HepG2 (cell line): ENCODE data around the gene PPEF2. TPM values are rescaled to one million over a fixed set of nuclear protein-coding genes. Genes with fewer than 3 reads are reported as not detected.
A peak's percentile ranks its signal among the peaks of the same experiment; 100 is the strongest.

Source experiments
- ATAC-seq: fragments of 200-7000 bp; cut with Tn5 transposase; 3 replicates; pipeline ENCODE4 v1.9.1; 2020; ENCODE audit warnings: mild to moderate bottlenecking, moderate library complexity
- BruUV-seq: library from RNA; stranded (reverse); fragments of 400-500 nt; replicated peaks from 2 replicates; lab custom pipeline; 2021; lab: Mats Ljungman, UMichigan
- CTCF ChIA-PET: fragments of 300-600 bp; formaldehyde crosslinking; extraction: SDS; loops from one replicate; lab custom pipeline; 2021; ENCODE audit warnings: low total read pairs, inconsistent platforms, low intra/inter-chr PET ratio; lab: Yijun Ruan, JAX
- POLR2A ChIA-PET: fragments of 350-600 bp; sonication (Branson Sonifier 250); formaldehyde crosslinking; loops from one replicate; lab custom pipeline; 2020; ENCODE audit warnings: antibody characterized with exemption, inconsistent platforms; lab: Yijun Ruan, JAX
- DNase-seq: peaks from one replicate; pipeline ENCODE4 v3.0.0-alpha.2; 2015; ENCODE audit warnings: low spot score
- FAIRE-seq: peaks from 3 replicates; lab custom pipeline; 2011; peaks lifted over from hg19 to GRCh38; lab: Jason Lieb, UNC
- H2AFZ ChIP-seq: one replicate; pipeline ENCODE4 v1.6.1; 2011; ENCODE audit warnings: low read length, inconsistent platforms
- H3K27ac ChIP-seq: fragments of 300-600 bp; 3 replicates; pipeline ENCODE4 v1.8.0; 2011; ENCODE audit warnings: mixed run types, mild to moderate bottlenecking, mixed read lengths, low read length, inconsistent platforms; ENCODE audit not compliant: insufficient read depth; ENCODE audit errors: extremely low read length
- H3K27me3 ChIP-seq, 2 experiments: fragments of 200-600 bp in 1 of 2; 2 replicates in 1 of 2; 3 replicates in 1 of 2; pipeline versions ENCODE4 v1.6.0 to v1.8.0; 2011; ENCODE audit warnings: low read length in 2 of 2, mild to moderate bottlenecking in 2 of 2, moderate library complexity in 2 of 2, inconsistent platforms in 1 of 2; ENCODE audit not compliant: insufficient read depth in 2 of 2, control insufficient read depth in 1 of 2
- H3K36me3 ChIP-seq, 2 experiments: fragments of 200-600 bp in 1 of 2; replicated peaks in 1 of 2; 2 replicates in 1 of 2; 3 replicates in 1 of 2; pipeline versions ENCODE4 v1.5.1 to v1.8.0; 2011; ENCODE audit warnings: low read length in 2 of 2, inconsistent platforms in 1 of 2; ENCODE audit not compliant: insufficient read depth in 2 of 2, control insufficient read depth in 1 of 2
- H3K4me1 ChIP-seq: 2 replicates; pipeline ENCODE4 v1.5.1; 2012; ENCODE audit warnings: low read length, inconsistent platforms; ENCODE audit not compliant: insufficient read depth
- H3K4me2 ChIP-seq: 2 replicates; pipeline ENCODE4 v1.6.0; 2011; ENCODE audit warnings: low read depth, low read length, inconsistent platforms
- H3K4me3 ChIP-seq, 3 experiments: fragments of 200-600 bp in 1 of 3; sonication (generic), shearing (Covaris generic) in 1 of 3; replicated peaks in 1 of 3; 2 replicates each; pipeline ENCODE4 v1.5.1; 2011 to 2016; ENCODE audit warnings: low read length in 3 of 3, inconsistent platforms in 2 of 3, low read depth in 2 of 3, mild to moderate bottlenecking in 2 of 3, control low read depth in 1 of 3, mixed read lengths in 1 of 3; ENCODE audit not compliant: insufficient read depth in 1 of 3
- H3K79me2 ChIP-seq: one replicate; pipeline ENCODE4 v1.6.1; 2011; ENCODE audit warnings: low read length, inconsistent platforms; ENCODE audit not compliant: insufficient read depth
- H3K9ac ChIP-seq: 2 replicates; pipeline ENCODE4 v1.6.0; 2011; ENCODE audit warnings: mild to moderate bottlenecking, low read depth, low read length, inconsistent platforms; ENCODE audit not compliant: insufficient read depth
- H3K9me3 ChIP-seq: 2 replicates; pipeline ENCODE4 v1.5.1; 2012; ENCODE audit warnings: mild to moderate bottlenecking, low read length
- H4K20me1 ChIP-seq: 2 replicates; pipeline ENCODE4 v1.6.0; 2011; ENCODE audit warnings: inconsistent platforms, mild to moderate bottlenecking, low read length, moderate library complexity; ENCODE audit not compliant: insufficient read depth
- ELK4 ChIP-seq: sonication (generic); formaldehyde crosslinking; IDR thresholded peaks from 2 replicates; pipeline ENCODE4 v1.9.0; 2021; ENCODE audit warnings: missing genetic modification reagents, borderline replicate concordance
- SKIL ChIP-seq: sonication (generic); formaldehyde crosslinking; IDR thresholded peaks from 2 replicates; pipeline ENCODE4 v1.8.0; 2022; ENCODE audit warnings: missing genetic modification reagents, mild to moderate bottlenecking, moderate library complexity, borderline replicate concordance
- TFAP4 ChIP-seq: sonication (generic); IDR thresholded peaks from 2 replicates; pipeline ENCODE4 v1.6.1; 2016; ENCODE audit warnings: low read depth, borderline replicate concordance
- ZBTB33 ChIP-seq: sonication (generic); formaldehyde crosslinking; IDR thresholded peaks from 2 replicates; pipeline ENCODE4 v1.4.0; 2020; ENCODE audit warnings: missing genetic modification reagents
- ZNF484 ChIP-seq: sonication (generic); formaldehyde crosslinking; IDR thresholded peaks from 2 replicates; pipeline ENCODE4 v1.5.1; 2020; ENCODE audit warnings: mild to moderate bottlenecking, low read depth, missing genetic modification reagents, borderline replicate concordance
- ZNF770 ChIP-seq: sonication (generic); formaldehyde crosslinking; IDR thresholded peaks from 2 replicates; pipeline ENCODE4 v1.5.0; 2020; ENCODE audit warnings: mild to moderate bottlenecking, missing genetic modification reagents
- WGBS: methylation state at CpG from one replicate; pipeline ENCODE4 v1.1.6; 2017; ENCODE audit warnings: low lambda C conversion rate; 5-methylcytosine and 5-hydroxymethylcytosine counted together
- in situ Hi-C: cut with HindIII; loops from 2 replicates; pipeline ENCODE4 v1.10.0; 2017; ENCODE audit warnings: low pct_unique_long_range_greater_than_20kb; ENCODE audit not compliant: extremely low pct_ligation_motif_present
- intact Hi-C: fragments of 100-400 bp; cut with micrococcal nuclease; formaldehyde crosslinking; loops from one replicate; pipeline ENCODE4 v1.10.0; 2022; ENCODE audit not compliant: unreplicated experiment
- polyA plus RNA-seq, 8 experiments: library from polyadenylated mRNA; depleted of rRNA in 3 of 8; stranded (reverse) in 7 of 8; unstranded in 1 of 8; fragments of >200 nt; fragmentation: Illumina TruSeq in 4 of 8; extraction: Trizol in 4 of 8; gene quantifications; 2 replicates each; pipeline versions ENCODE4 v1.2.1 to v1.2.3, GENCODE V29; 2011 to 2016; ENCODE audit warnings: low read depth in 4 of 8, missing spikeins in 1 of 8, mixed read lengths in 1 of 8; ENCODE audit not compliant: insufficient read depth in 1 of 8
- total RNA-seq, 5 experiments: library from RNA; depleted of rRNA; stranded (reverse); fragments of >200 nt; fragmentation: Illumina TruSeq; extraction: Trizol; gene quantifications; 2 replicates each; pipeline ENCODE4 v1.2.3, GENCODE V29; 2016; ENCODE audit warnings: low read depth in 1 of 5

Gene PPEF2
- total and polyA plus RNA-seq, 2 of the 13 experiments (the other 11 are each of a cell fraction or from before 2014, with no cell fraction given), result 0.01 TPM; not detected in 1

- H3K4me3 ChIP-seq, result no peak overlapping the region
- no peaks in the 10 kb centered on the region for H3K9me3 ChIP-seq
- BruUV-seq, result no TSS peak
- peaks cover 17% of the 10 kb centered on the region for H3K4me1 ChIP-seq
- no peaks in the 10 kb centered on the region for H3K27me3 ChIP-seq
- in situ Hi-C loops (no loop called here), intact Hi-C loops (no loop called here)
- H3K36me3 ChIP-seq, result no peaks in the 10 kb centered on the region; a peak in 1 of 5 replicates
- no peaks in the 10 kb centered on the region for H4K20me1 ChIP-seq
- no peak overlapping the region for H2AFZ ChIP-seq
- 86% methylated on average over 4 of the region's 4 CpGs for WGBS
- no peak overlapping the region for H3K4me2 ChIP-seq
- POLR2A ChIA-PET, result no interaction called here
- FAIRE-seq (no peak), DNase-seq (no peak), ATAC-seq (no peak)
- TF ChIP-seq ELK4 (CRISPR knock-in tag) (no peak), ZNF770 (CRISPR knock-in tag) (peak; percentile 58), SKIL (CRISPR knock-in tag) (no peak), ZBTB33 (CRISPR knock-in tag) (0 out of 2 replicates have a peak, but pooled peaks have one; percentile 16), ZNF484 (CRISPR knock-in tag) (no peak), TFAP4 (0 out of 2 replicates have a peak, but pooled peaks have one; percentile 21)
- H3K27ac ChIP-seq, result no peak overlapping the region
- H3K79me2 ChIP-seq, result no peaks in the 10 kb centered on the region
- CTCF ChIA-PET, result no interaction called here
- no peak overlapping the region for H3K9ac ChIP-seq
These were observed 83.1 kb downstream of the PPEF2 start for GRCh38 chr4:75819121-75819520.
